Hepatocyte (in vitro differentiated cells): ENCODE data around the gene LECT2.

Experiments used
- CTCF ChIP-seq: fragments of 200-600 bp; sonication (generic); IDR thresholded peaks from 2 replicates; pipeline ENCODE4 v1.5.1; 2016; ENCODE audit warnings: antibody characterized with exemption, mild to moderate bottlenecking; ENCODE audit not compliant: poor library complexity
- EZH2 ChIP-seq: fragments of 200-600 bp; sonication (generic); IDR thresholded peaks from 2 replicates; pipeline ENCODE4 v1.6.1; 2016; ENCODE audit warnings: antibody characterized with exemption, mild to moderate bottlenecking, borderline replicate concordance
- EZH2phosphoT487 ChIP-seq: fragments of 200-600 bp; sonication (generic); IDR thresholded peaks from one replicate; pipeline ENCODE4 v1.6.1; 2018; ENCODE audit warnings: antibody characterized with exemption, mild to moderate bottlenecking, low read depth, moderate library complexity; ENCODE audit not compliant: unreplicated experiment, severe bottlenecking

GRCh38 chr5:135980620-135981019 lies 25.8 kb upstream of the LECT2 start:
- no peak for TF ChIP-seq CTCF
- no peak for TF ChIP-seq EZH2
- no peak for TF ChIP-seq EZH2phosphoT487
